NCI-H2196 treated with DMSO at 0.1 percent for 48 hours (cell line): Measurements from ENCODE around the gene ODR4.
"Not testable (repeated sequence)": the region's sequence is repeated elsewhere in the genome, so short reads cannot be mapped to it uniquely, and the experiment has no call there.

Experiments
- DNase-seq: peaks from one replicate; lab custom pipeline; 2025; ENCODE audit not compliant: unreplicated experiment; lab: John Stamatoyannopoulos, UW

Gene ODR4

GRCh38 chr1:186375152-186375928 is at the start of gene ODR4, which contains the start of gene TPR:
TSS of gene ODR4 (plus strand) at chr1:186375838. CDS start at chr1:186379786, 3,948 bp downstream.
TSS of gene TPR (minus strand) at chr1:186375253. CDS start at chr1:186375028, 225 bp downstream.
- peak; percentile 99 for DNase-seq

- DNase-seq, result no peak
These were observed 49.6 kb upstream of the ODR4 start for GRCh38 chr1:186326009-186326408.

- no peak for DNase-seq
These were observed 48.3 kb upstream of the ODR4 start for GRCh38 chr1:186327331-186327730.

- no peak for DNase-seq
These were observed 44.9 kb upstream of the ODR4 start for GRCh38 chr1:186330758-186331157.

- DNase-seq, result no peak
These were observed 38.1 kb upstream of the ODR4 start for GRCh38 chr1:186337554-186337953.

- no peak for DNase-seq
These were observed 34.9 kb upstream of the ODR4 start for GRCh38 chr1:186340772-186341171.

- DNase-seq, result not testable (repeated sequence)
These were observed 27.6 kb upstream of the ODR4 start for GRCh38 chr1:186347837-186348691.

- peak; percentile 22 for DNase-seq
These were observed 1.1 kb upstream of the ODR4 start for GRCh38 chr1:186374303-186375151.

GRCh38 chr1:186375929-186376319 is 286 bp downstream of the ODR4 start:
- DNase-seq, result no peak

- DNase-seq, result no peak
These were observed 11.2 kb downstream of the ODR4 start for GRCh38 chr1:186386725-186387383.

GRCh38 chr1:186390925-186391324 is 15.3 kb downstream of the ODR4 start:
- DNase-seq, result no peak

GRCh38 chr1:186391841-186392240 is 16.2 kb downstream of the ODR4 start:
- DNase-seq, result no peak

GRCh38 chr1:186392711-186393110 is 17.1 kb downstream of the ODR4 start:
- DNase-seq, result not testable (repeated sequence)

GRCh38 chr1:186401446-186401845 is 25.8 kb downstream of the ODR4 start:
- DNase-seq, result not testable (repeated sequence)

GRCh38 chr1:186403632-186404031 is 28.0 kb downstream of the ODR4 start:
- no peak for DNase-seq

- peak; percentile 5 for DNase-seq
These were observed 28.9 kb downstream of the ODR4 start for GRCh38 chr1:186404454-186405051.

- no peak for DNase-seq
These were observed 33.5 kb downstream of the ODR4 start for GRCh38 chr1:186409091-186409490.

- DNase-seq, result no peak
These were observed 37.7 kb downstream of the ODR4 start for GRCh38 chr1:186413319-186413718.

- no peak for DNase-seq
These were observed 42.9 kb downstream of the ODR4 start for GRCh38 chr1:186418503-186418902.

GRCh38 chr1:186420311-186420710 is 44.7 kb downstream of the ODR4 start:
- DNase-seq, result no peak
